ENCODE results near the gene EGLN2. TPM values are rescaled to one million over a fixed set of nuclear protein-coding genes. Genes with fewer than 3 reads are reported as not detected.

EGLN2 gene
- total RNA-seq, 1 experiment from 2014 or later = 131 TPM

DNA sequence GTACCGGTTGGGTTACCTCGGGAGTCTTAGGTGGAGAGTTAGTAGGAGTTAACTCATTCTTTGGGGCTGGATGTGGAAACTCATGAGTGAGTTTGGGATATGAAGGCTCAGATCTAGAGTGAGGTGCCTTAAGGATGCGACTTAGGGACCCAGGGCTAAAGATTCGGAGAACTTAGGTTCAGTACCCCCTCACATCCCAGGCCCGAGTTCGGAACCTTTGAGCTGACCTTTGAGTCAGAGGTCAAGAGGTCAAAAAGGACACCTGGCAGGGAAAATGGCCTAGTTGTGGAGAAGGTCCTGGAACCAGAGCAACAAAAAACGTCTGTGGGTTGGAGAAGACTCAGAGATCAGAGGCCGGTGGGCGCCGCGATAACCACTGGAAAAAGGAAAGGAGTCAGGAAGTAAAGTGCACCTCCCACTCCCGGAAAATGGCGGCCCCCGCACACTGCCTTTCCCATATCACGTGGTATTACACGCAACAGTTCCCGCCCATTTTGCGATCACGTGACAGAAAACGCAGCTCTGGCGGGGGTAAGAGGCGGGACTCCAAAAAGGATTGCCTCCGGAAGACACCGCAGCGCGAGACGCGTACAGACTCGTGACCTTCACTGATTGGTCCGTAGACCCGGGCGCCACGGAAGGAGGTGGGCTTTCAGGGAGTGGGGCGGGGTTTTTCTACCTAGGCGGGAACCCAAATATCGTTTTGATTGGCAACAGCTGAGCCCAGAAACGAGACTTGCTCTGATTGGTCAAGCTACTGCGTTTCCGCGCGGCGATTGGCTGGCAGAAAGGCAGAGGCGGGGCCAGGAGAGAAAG, 48.7 kb upstream of the EGLN2 start, which contains the start of gene ACTMAP:
ACTMAP (minus strand) TSS at position 420 of the 816 bp plus-strand sequence. CDS start 674 bp downstream, outside the sequence.
- Histone ChIP-seq H3K14ac (ENCODE audit: insufficient read depth, low read length) (peak within 1 kb of the TSS; percentile 100), H3K4me1 (ENCODE audit: insufficient read depth, low read length) (peaks cover 2% of the 10 kb centered on the region; the same call in 1 of the 2 replicates), H3K79me1 (ENCODE audit: insufficient read depth, low read depth, low read length, poor library complexity, severe bottlenecking) (no peaks in the 10 kb centered on the region), H3K9ac (ENCODE audit: extremely low read depth, insufficient read length, low read length) (peak within 1 kb of the TSS; percentile 99), H2BK12ac (ENCODE audit: insufficient read length, low read depth, low read length) (peak within 1 kb of the TSS; percentile 77), H2BK20ac (ENCODE audit: low read depth, low read length, poor library complexity, severe bottlenecking) (no peak within 1 kb of the TSS), H3K56ac (ENCODE audit: insufficient read length, low read depth, low read length) (peak within 1 kb of the TSS; percentile 95), H3T11ph (ENCODE audit: low read length) (peak within 1 kb of the TSS; percentile 86), H3K23me2 (ENCODE audit: insufficient read length, low read depth, low read length, poor library complexity, severe bottlenecking) (peaks cover 9% of the 10 kb centered on the region), H2AK5ac (ENCODE audit: insufficient read length, low read length) (no peak within 1 kb of the TSS), H3K18ac (ENCODE audit: insufficient read length, low read depth, low read length) (peak within 1 kb of the TSS; percentile 100), H4K8ac (replicated peaks; ENCODE audit: insufficient read length, low read depth, low read length) (peak within 1 kb of the TSS; percentile 78), H3K4ac (ENCODE audit: low read depth, low read length) (peak within 1 kb of the TSS; percentile 71), H3K27ac (ENCODE audit: insufficient read length, low read depth, low read length) (peak within 1 kb of the TSS; percentile 93), H4K20me1 (ENCODE audit: control insufficient read depth, insufficient read depth, insufficient read length) (no peaks in the 10 kb centered on the region), H3K23ac (ENCODE audit: insufficient read length, low read depth, low read length) (no peak within 1 kb of the TSS), H4K91ac (ENCODE audit: insufficient read length, low read depth, low read length) (peak within 1 kb of the TSS; percentile 82), H2AFZ (ENCODE audit: low read length) (no peak within 1 kb of the TSS), H3K4me2 (ENCODE audit: insufficient read depth, insufficient read length, low read length) (peak within 1 kb of the TSS; percentile 85), H2BK15ac (ENCODE audit: low read depth, low read length) (no peak within 1 kb of the TSS), H3K79me2 (ENCODE audit: insufficient read depth, low read length) (peaks cover 28% of the 10 kb centered on the region; the same call in 1 of the 2 replicates), H3K27me3 (ENCODE audit: insufficient read depth, low read length) (no peaks in the 10 kb centered on the region), H2BK120ac (ENCODE audit: low read depth, low read length, poor library complexity, severe bottlenecking) (peak within 1 kb of the TSS; percentile 98), H3K9me3 (ENCODE audit: control insufficient read depth, low read depth, low read length) (no peaks in the 10 kb centered on the region), H4K5ac (ENCODE audit: insufficient read length, low read depth, low read length) (peak within 1 kb of the TSS; percentile 94), H2BK5ac (ENCODE audit: insufficient read length, low read length) (peak within 1 kb of the TSS; percentile 71)
- Mint-ChIP-seq H3K9me3 (peaks cover 0 to 3% of the 10 kb centered on the region in 2 experiments; a peak in 1 of 5 replicates), H3K4me3 (peak within 1 kb of the TSS; percentile 95 to 98), H3K27ac (peak within 1 kb of the TSS; percentile 99), H3K4me1 (peaks cover 29 to 39% of the 10 kb centered on the region in 2 experiments), H3K27me3 (ENCODE audit: low read depth) (no peaks in the 10 kb centered on the region; the same call in none of the 2 replicates), H3K36me3 (ENCODE audit: insufficient read depth in 1 of 3, low read depth in 3 of 3) (peaks cover 31 to 40% (median 32%) of the 10 kb centered on the region in 3 experiments)
- WGBS (ENCODE audit: extremely low coverage, insufficient read length, low lambda C conversion rate) = no CpG with 5 or more reads among the region's 43 CpGs
- TF ChIP-seq, protein P1, sequence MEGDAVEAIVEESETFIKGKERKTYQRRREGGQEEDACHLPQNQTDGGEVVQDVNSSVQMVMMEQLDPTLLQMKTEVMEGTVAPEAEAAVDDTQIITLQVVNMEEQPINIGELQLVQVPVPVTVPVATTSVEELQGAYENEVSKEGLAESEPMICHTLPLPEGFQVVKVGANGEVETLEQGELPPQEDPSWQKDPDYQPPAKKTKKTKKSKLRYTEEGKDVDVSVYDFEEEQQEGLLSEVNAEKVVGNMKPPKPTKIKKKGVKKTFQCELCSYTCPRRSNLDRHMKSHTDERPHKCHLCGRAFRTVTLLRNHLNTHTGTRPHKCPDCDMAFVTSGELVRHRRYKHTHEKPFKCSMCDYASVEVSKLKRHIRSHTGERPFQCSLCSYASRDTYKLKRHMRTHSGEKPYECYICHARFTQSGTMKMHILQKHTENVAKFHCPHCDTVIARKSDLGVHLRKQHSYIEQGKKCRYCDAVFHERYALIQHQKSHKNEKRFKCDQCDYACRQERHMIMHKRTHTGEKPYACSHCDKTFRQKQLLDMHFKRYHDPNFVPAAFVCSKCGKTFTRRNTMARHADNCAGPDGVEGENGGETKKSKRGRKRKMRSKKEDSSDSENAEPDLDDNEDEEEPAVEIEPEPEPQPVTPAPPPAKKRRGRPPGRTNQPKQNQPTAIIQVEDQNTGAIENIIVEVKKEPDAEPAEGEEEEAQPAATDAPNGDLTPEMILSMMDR (conservative IDR thresholded peaks at IDR 0.05) = no peak
- peak; percentile 100 for DNase-seq
